Prostate gland (tissue), 2 donors: ENCODE measurements around the gene KRTAP1-3.

Experiments
- CTCF ChIP-seq, 4 experiments: fragments of 200-600 bp in 2 of 4; fragments of 450-650 bp in 2 of 4; sonication (generic) in 2 of 4; IDR thresholded peaks; 1 replicate in 3 of 4; 2 replicates in 1 of 4; pipeline ENCODE4 v1.5.1; 2016 to 2019; ENCODE audit warnings: antibody characterized with exemption in 4 of 4, mild to moderate bottlenecking in 2 of 4, moderate library complexity in 2 of 4
- POLR2AphosphoS5 ChIP-seq: sonication (generic); formaldehyde crosslinking; IDR thresholded peaks from one replicate; pipeline ENCODE4 v1.6.1; 2017; ENCODE audit warnings: antibody characterized with exemption

- no peak for TF ChIP-seq CTCF (IDR thresholded peaks at IDR 0.05)
- no peak for TF ChIP-seq POLR2AphosphoS5
These were observed 29.6 kb upstream of the KRTAP1-3 start for GRCh38 chr17:41064301-41064700.
